ENCODE data around the gene KLHL25.
A peak's percentile ranks its signal among the peaks of the same experiment; 100 is the strongest.

Gene KLHL25

GRCh38 chr15:85760531-85761371, 34.0 kb downstream of the KLHL25 start:
- DNase-seq = no peak

GRCh38 chr15:85760049-85760448, 34.7 kb downstream of the KLHL25 start:
- no peak for DNase-seq

GRCh38 chr15:85759376-85759775, 35.3 kb downstream of the KLHL25 start:
- DNase-seq = no peak

- DNase-seq = no peak
Observed at GRCh38 chr15:85758655-85758978, 36.1 kb downstream of the KLHL25 start.

GRCh38 chr15:85757939-85758654, 36.6 kb downstream of the KLHL25 start:
- peak; percentile 31 for DNase-seq

- DNase-seq = peak; percentile 45
Observed at GRCh38 chr15:85757073-85757938, 37.4 kb downstream of the KLHL25 start.

GRCh38 chr15:85756411-85757072, 38.2 kb downstream of the KLHL25 start:
- peak; percentile 44 for DNase-seq

- DNase-seq = peak; percentile 54
Observed at GRCh38 chr15:85755942-85756341, 38.8 kb downstream of the KLHL25 start.

GRCh38 chr15:85755471-85755870, 39.3 kb downstream of the KLHL25 start:
- peak; percentile 45 for DNase-seq

- DNase-seq = peak; percentile 37
Observed at GRCh38 chr15:85754989-85755388, 39.7 kb downstream of the KLHL25 start.

GRCh38 chr15:85753791-85754452, 40.8 kb downstream of the KLHL25 start:
- peak; percentile 51 for DNase-seq

GRCh38 chr15:85753261-85753660, 41.5 kb downstream of the KLHL25 start:
- peak; percentile 31 for DNase-seq

GRCh38 chr15:85752491-85752961, 42.2 kb downstream of the KLHL25 start:
- DNase-seq = peak; percentile 55

- peak; percentile 60 for DNase-seq
Observed at GRCh38 chr15:85752124-85752475, 42.6 kb downstream of the KLHL25 start.

GRCh38 chr15:85751291-85752123, 43.2 kb downstream of the KLHL25 start:
- DNase-seq = peak; percentile 62

GRCh38 chr15:85750319-85751290, 44.1 kb downstream of the KLHL25 start:
- DNase-seq = peak; percentile 61

- peak; percentile 54 for DNase-seq
Observed at GRCh38 chr15:85749261-85750151, 45.2 kb downstream of the KLHL25 start.

GRCh38 chr15:85748729-85749128, 46.0 kb downstream of the KLHL25 start:
- peak; percentile 49 for DNase-seq

GRCh38 chr15:85748176-85748575, 46.5 kb downstream of the KLHL25 start:
- peak; percentile 31 for DNase-seq

Measured in activated effector memory CD4-positive, alpha-beta T cell treated with anti-CD3 and anti-CD28 coated beads, Interleukin-2, amount 50 U/mL, for 16 hours (primary cell).